GM10266 (cell line): Measurements from ENCODE around the gene LRCH3.
"Not testable (repeated sequence)": the region's sequence is repeated elsewhere in the genome, so short reads cannot be mapped to it uniquely, and the experiment has no call there.

ENCODE experiments used
- DNase-seq: peaks from one replicate; pipeline ENCODE4 v3.0.0; 2012; ENCODE audit errors: extremely low spot score
- CTCF ChIP-seq: IDR thresholded peaks from 2 replicates; pipeline ENCODE4 v1.5.1; 2012; ENCODE audit warnings: mild to moderate bottlenecking, low read depth; ENCODE audit not compliant: control insufficient read depth, insufficient read depth; ENCODE audit errors: missing control alignments

LRCH3 gene

DNA sequence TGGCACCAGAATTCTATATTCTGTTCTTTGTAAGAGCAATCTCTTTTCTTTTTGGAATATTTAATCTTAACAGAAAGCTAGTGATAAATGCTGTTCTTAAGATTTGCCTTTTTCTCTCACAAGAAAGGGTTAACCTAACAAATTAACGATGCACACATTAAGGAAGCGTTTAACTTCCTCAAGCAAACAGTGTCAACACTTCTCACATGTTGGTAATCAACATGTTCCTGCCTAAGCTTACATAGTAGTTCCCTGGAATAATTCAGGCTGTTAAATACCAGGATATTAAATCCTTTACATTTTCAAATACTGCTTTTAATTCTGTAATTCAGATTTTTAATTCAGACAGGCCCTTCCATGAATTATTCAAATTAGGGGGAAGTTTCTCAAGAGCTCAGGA lies 91.5 kb downstream of the LRCH3 start:
- no peak for DNase-seq
- no peak for TF ChIP-seq CTCF

- no peak for DNase-seq
- no peak for TF ChIP-seq CTCF
These were observed 92.5 kb downstream of the LRCH3 start for GRCh38 chr3:197883541-197883940.

- DNase-seq = not testable (repeated sequence)
These were observed 93.3 kb downstream of the LRCH3 start for GRCh38 chr3:197884330-197884729.

- not testable (repeated sequence) for DNase-seq
These were observed 95.0 kb downstream of the LRCH3 start for GRCh38 chr3:197886052-197886451.

GRCh38 chr3:197887430-197888053 lies 96.5 kb downstream of the LRCH3 start:
- not testable (repeated sequence) for DNase-seq

GRCh38 chr3:197888511-197888910 lies 97.5 kb downstream of the LRCH3 start:
- no peak for TF ChIP-seq CTCF
- DNase-seq = no peak

DNA sequence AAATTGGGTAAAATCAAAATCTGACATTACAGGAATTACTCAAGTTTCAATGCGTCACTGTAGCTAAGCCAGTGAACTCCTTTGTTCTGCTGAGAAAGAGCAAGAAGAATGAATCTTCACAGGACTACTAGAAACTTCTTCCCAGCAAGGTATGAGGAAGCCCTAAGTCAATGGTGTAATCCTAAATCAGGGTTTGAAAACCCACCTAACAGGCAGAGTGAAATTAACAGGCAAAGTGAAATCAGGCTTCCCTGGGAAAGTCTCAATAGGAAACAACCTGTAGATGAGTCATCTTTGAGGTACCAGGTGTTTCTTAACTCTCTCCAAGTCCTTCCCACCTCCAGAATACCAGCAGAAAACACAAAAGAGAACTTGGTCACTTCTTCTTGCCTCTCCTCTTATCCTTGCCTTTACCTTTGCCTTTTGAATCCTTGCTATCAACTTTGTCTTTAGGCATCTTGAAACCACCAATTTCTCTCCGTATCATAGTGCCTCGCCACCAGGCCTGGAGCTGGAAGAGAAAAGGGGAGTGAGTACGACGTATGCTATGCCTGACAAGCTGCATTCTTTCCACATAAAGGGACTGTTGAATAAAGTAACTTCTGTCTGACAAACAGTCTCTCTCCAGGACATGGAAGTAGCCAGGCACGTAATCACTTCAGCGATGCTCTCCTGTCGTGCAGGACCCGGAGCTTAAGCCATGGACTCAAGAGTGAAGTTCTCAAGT lies 98.3 kb downstream of the LRCH3 start:
- no peak for DNase-seq
- no peak for TF ChIP-seq CTCF

- no peak for DNase-seq
- TF ChIP-seq CTCF = no peak
These were observed 99.6 kb downstream of the LRCH3 start for GRCh38 chr3:197890693-197891092.

- TF ChIP-seq CTCF = no peak
- no peak for DNase-seq
These were observed 101.1 kb downstream of the LRCH3 start for GRCh38 chr3:197892162-197892561.
